Measurements from ENCODE around the gene USH2A. TPM values are rescaled to one million over a fixed set of nuclear protein-coding genes. Genes with fewer than 3 reads are reported as not detected.

USH2A gene
- total RNA-seq, 4 donors from 2014 or later = 0.39 TPM; not detected in 3

DNA sequence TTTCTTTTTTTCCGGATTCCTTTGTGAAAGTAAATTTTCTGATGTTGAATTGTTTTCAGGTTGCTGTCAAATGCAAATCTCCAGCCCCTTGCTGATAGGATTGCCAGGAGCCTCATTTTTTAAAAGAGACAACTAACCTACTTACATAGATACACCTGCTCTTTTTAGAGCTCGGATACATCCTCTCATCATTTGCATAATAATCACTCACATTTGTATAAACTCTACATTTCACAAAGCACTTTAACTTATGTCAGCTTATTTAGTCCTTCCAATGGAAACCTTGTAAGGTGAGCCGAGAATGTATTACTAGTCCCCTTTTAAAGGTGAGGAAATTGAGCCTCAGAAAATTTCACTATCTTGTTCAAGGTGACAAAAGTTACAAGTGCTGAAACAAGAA lies 771.4 kb downstream of the USH2A start:
- WGBS, 2 donors (ENCODE audit: low coverage in 1 of 2) = 25 to 53% methylated on average over 2 to 3 of the region's 3 CpGs
- no peaks in the 10 kb centered on the region for H3K4me1 ChIP-seq
- no peak for ATAC-seq
- no peak overlapping the region for H3K27ac ChIP-seq
- H3K9me3 ChIP-seq = no peaks in the 10 kb centered on the region
- no peaks in the 10 kb centered on the region for H3K36me3 ChIP-seq
- no peak overlapping the region for H3K4me3 ChIP-seq
- H3K27me3 ChIP-seq = no peaks in the 10 kb centered on the region
- no peak for TF ChIP-seq POLR2A (IDR thresholded peaks at IDR 0.05)

DNA sequence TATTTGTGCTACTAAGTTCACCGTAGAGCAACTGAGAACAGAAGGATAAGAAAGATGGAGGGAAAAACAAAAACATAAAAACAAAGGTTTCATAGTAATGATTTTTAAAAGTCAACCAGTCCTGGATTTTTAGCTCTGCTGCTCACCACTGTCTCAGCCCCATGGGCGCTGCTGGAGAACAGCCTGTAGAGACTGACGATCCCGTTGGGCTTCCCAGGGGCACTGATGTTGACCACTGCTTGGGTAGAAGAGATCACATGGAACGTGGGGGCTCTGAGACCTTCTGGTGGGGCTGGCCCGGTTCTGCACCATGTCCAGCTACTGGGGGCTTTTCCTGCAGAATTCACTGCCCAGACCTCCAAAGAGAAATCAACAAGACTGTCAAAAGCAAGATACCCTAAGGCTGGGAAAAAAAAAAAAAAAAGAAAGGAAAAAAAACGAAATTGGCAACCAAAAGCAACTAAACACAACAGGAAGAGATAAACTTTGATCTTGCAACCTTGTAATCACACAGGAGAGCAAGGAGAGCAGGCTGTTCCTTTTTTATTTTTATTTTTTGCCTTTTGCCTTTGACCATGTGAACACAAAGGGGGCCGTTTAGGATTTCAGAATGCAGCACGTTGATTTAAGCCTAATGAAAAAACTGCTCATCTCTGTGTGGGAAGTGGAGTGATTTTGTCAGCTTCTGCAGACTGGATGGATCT lies 772.6 kb downstream of the USH2A start:
- WGBS, 2 donors (ENCODE audit: low coverage in 1 of 2) = 33 to 36% methylated on average over 3 to 6 of the region's 9 CpGs
- no peak overlapping the region for H3K27ac ChIP-seq
- no peaks in the 10 kb centered on the region for H3K27me3 ChIP-seq
- no peaks in the 10 kb centered on the region for H3K4me1 ChIP-seq
- H3K9me3 ChIP-seq = no peaks in the 10 kb centered on the region
- no peak overlapping the region for H3K4me3 ChIP-seq
- ATAC-seq = no peak
- no peaks in the 10 kb centered on the region for H3K36me3 ChIP-seq
- TF ChIP-seq, protein P1, sequence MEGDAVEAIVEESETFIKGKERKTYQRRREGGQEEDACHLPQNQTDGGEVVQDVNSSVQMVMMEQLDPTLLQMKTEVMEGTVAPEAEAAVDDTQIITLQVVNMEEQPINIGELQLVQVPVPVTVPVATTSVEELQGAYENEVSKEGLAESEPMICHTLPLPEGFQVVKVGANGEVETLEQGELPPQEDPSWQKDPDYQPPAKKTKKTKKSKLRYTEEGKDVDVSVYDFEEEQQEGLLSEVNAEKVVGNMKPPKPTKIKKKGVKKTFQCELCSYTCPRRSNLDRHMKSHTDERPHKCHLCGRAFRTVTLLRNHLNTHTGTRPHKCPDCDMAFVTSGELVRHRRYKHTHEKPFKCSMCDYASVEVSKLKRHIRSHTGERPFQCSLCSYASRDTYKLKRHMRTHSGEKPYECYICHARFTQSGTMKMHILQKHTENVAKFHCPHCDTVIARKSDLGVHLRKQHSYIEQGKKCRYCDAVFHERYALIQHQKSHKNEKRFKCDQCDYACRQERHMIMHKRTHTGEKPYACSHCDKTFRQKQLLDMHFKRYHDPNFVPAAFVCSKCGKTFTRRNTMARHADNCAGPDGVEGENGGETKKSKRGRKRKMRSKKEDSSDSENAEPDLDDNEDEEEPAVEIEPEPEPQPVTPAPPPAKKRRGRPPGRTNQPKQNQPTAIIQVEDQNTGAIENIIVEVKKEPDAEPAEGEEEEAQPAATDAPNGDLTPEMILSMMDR (IDR thresholded peaks at IDR 0.05) = no peak
- TF ChIP-seq POLR2A (IDR thresholded peaks at IDR 0.05) = no peak

DNA sequence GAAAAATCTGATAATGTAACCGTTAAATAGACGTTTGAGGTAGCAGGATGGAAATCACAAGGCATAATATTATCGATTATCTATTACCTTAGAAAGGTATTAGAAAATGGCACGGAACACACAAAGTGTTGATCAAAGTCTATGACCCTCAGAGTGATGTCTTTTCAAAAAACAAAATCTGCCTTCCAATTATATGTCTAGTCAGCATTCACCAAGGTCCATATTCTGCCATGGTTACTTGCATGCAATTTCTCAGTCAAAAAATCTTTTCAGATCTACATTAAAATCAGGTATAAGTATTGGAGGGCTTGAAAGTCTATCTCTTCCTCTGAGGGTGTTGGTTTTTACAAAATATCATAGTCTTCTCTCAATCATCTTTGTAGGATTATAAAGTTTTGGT lies 774.3 kb downstream of the USH2A start:
- Histone ChIP-seq H3K4me1 (no peaks in the 10 kb centered on the region), H3K9me3 (no peaks in the 10 kb centered on the region), H3K36me3 (no peaks in the 10 kb centered on the region), H3K27me3 (no peaks in the 10 kb centered on the region), H3K27ac (no peak overlapping the region), H3K4me3 (no peak overlapping the region)
- WGBS, 2 donors (ENCODE audit: low coverage in 1 of 2) = 80 to 89% methylated on average over 4 of the region's 4 CpGs
- ATAC-seq = no peak
- TF ChIP-seq POLR2AphosphoS5 (IDR thresholded peaks at IDR 0.05) = no peak
- TF ChIP-seq, protein P1 (IDR thresholded peaks at IDR 0.05) = no peak
- TF ChIP-seq POLR2A (IDR thresholded peaks at IDR 0.05) = no peak
- no peak for TF ChIP-seq EP300 (IDR thresholded peaks at IDR 0.05)

DNA sequence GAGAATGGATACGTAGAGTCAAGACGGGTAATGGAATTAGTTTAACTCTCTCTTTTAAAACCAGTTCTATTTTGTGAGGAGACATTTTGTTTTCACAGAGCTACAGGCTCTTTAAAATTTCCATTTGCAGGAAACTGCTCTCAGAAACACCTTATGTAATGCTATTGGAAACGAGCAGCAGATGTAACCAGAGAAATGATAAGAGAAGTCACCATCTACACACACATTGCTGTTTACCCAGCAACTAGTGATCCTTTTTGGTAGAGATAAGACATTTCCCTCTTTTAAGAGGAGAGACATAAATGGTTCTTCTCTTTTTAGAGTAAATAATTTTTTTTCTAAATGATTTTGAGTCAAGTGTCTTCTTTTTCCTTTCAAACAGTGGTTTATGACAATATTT lies 775.5 kb downstream of the USH2A start:
- no peak overlapping the region for H3K4me3 ChIP-seq
- no peak for ATAC-seq
- H3K27ac ChIP-seq = no peak overlapping the region
- no peak for TF ChIP-seq POLR2A (IDR thresholded peaks at IDR 0.05)
- TF ChIP-seq EP300 (IDR thresholded peaks at IDR 0.05) = no peak
- TF ChIP-seq, protein P1 (IDR thresholded peaks at IDR 0.05) = no peak
- no peak for TF ChIP-seq POLR2AphosphoS5 (IDR thresholded peaks at IDR 0.05)
- no peaks in the 10 kb centered on the region for H3K4me1 ChIP-seq
- no peaks in the 10 kb centered on the region for H3K9me3 ChIP-seq
- no peaks in the 10 kb centered on the region for H3K27me3 ChIP-seq
- WGBS, 2 donors (ENCODE audit: low coverage in 1 of 2) = 59 to 76% methylated on average over 3 of the region's 3 CpGs
- H3K36me3 ChIP-seq = no peaks in the 10 kb centered on the region

DNA sequence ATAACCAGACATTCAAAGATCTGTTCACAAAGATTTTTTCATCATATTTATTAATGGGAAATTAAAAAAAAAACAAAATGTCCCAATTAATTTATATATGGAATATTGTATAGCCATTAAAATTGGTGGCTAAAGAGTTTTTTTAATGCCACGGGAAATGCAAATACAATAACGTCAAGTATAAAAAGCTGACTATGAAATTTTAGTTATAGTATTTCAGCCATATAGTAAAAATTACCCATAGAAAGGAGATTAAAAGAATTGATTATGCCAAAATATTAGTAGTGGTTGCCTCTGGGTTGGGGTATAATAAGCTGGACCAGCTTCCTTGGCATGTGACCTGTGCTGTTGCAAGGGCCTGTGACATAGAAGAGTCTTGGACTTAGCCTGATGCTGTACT lies 777.4 kb downstream of the USH2A start:
- TF ChIP-seq EP300 (IDR thresholded peaks at IDR 0.05) (no peak), POLR2A (IDR thresholded peaks at IDR 0.05) (no peak), POLR2AphosphoS5 (IDR thresholded peaks at IDR 0.05) (no peak)
- TF ChIP-seq, protein P1 (IDR thresholded peaks at IDR 0.05) = no peak

More for the DNA sequence above, 777.4 kb downstream of the USH2A start:
- 90 to 93% methylated on average over 2 of the region's 2 CpGs for WGBS, 2 donors (ENCODE audit: low coverage in 1 of 2)
- Histone ChIP-seq H3K27me3 (no peaks in the 10 kb centered on the region), H3K4me1 (no peaks in the 10 kb centered on the region), H3K27ac (no peak overlapping the region), H3K36me3 (no peaks in the 10 kb centered on the region), H3K4me3 (no peak overlapping the region), H3K9me3 (no peaks in the 10 kb centered on the region)
- ATAC-seq = no peak

All from gastroesophageal sphincter (tissue), 4 donors.